ENCODE results near the gene OCA2. TPM values are rescaled to one million over a fixed set of nuclear protein-coding genes. Genes with fewer than 3 reads are reported as not detected.

Gene OCA2
- total and polyA plus RNA-seq, 11 donors, result 0.04 to 0.10 (median 0.07) TPM; not detected in 8

DNA sequence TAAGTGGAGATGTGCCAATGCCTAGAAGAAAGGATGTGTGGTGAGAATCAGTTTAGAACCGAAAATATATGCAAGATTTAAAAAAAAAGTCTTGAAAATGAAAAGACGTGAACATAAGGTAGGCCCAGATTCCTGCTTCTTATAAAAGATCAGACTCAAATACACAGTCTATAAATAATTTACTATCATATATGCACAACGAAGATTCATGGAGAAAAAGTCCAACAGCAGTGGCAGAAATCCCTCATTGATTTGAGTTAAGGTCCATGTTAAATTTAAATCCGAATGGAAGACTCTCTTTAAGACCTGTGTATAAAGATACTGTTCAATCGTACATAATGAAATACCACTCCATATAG, 227.2 kb downstream of the OCA2 start:
- no peaks in the 10 kb centered on the region for H3K27me3 ChIP-seq
- WGBS, 4 donors, result 77 to 82% (median 81%) methylated on average over 5 of the region's 5 CpGs
- intact Hi-C loops (cut with DNase I), result no loop called here
- DNase-seq (no peak), ATAC-seq (no peak)
- no peaks in the 10 kb centered on the region for H3K36me3 ChIP-seq
- no peak for TF ChIP-seq POLR2A (IDR thresholded peaks at IDR 0.05)
- TF ChIP-seq, protein P1, sequence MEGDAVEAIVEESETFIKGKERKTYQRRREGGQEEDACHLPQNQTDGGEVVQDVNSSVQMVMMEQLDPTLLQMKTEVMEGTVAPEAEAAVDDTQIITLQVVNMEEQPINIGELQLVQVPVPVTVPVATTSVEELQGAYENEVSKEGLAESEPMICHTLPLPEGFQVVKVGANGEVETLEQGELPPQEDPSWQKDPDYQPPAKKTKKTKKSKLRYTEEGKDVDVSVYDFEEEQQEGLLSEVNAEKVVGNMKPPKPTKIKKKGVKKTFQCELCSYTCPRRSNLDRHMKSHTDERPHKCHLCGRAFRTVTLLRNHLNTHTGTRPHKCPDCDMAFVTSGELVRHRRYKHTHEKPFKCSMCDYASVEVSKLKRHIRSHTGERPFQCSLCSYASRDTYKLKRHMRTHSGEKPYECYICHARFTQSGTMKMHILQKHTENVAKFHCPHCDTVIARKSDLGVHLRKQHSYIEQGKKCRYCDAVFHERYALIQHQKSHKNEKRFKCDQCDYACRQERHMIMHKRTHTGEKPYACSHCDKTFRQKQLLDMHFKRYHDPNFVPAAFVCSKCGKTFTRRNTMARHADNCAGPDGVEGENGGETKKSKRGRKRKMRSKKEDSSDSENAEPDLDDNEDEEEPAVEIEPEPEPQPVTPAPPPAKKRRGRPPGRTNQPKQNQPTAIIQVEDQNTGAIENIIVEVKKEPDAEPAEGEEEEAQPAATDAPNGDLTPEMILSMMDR (IDR thresholded peaks at IDR 0.05), result no peak
- no peak overlapping the region for H3K4me3 ChIP-seq
- no peaks in the 10 kb centered on the region for H3K4me1 ChIP-seq
- no peaks in the 10 kb centered on the region for H3K9me3 ChIP-seq
- no peak overlapping the region for H3K27ac ChIP-seq

DNA sequence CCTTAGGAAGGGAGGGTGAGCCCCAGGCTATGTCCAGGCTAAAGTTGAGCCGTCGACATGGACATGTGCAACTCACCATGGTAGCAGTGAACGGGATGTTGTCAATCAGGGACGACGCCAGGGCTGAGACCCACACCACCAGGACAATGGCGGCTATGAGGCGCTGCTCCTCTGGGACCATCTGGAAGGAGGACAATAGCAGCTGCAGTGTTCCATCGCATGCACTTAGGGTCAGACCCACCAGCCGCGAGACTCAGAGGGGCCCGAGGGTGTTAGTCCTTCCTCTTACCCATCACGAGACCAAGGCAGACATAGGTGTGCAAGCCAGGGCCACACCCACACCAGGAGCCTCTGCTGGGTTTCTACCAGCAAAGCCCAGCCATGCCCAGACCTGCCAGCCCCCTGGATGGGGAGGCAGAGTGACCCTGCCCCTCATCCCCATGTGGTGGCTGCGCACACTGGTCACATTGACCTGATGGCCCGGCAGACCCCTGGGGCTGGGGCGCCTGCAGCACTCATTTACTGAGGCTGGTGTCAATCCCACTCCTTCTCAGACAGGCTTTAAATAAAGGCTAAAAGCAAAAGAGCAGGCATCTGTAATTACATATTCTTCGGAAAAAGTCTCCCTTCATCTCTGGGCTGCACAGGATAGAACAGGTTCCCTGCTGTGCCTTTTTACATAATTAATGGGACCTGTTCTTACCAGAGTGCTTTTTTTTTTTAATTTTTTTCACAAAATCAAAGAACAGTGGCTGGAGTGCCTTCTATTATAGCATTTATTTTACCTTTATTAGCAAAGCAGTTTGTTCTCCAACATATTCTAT, 227.8 kb downstream of the OCA2 start:
- no peaks in the 10 kb centered on the region for H3K27me3 ChIP-seq
- no peak overlapping the region for H3K27ac ChIP-seq
- no peak for TF ChIP-seq POLR2A (IDR thresholded peaks at IDR 0.05)
- TF ChIP-seq, protein P1 (IDR thresholded peaks at IDR 0.05), result no peak
- H3K4me3 ChIP-seq, result no peak overlapping the region
- intact Hi-C loops (cut with DNase I), result no loop called here
- H3K4me1 ChIP-seq, result no peaks in the 10 kb centered on the region
- H3K9me3 ChIP-seq, result no peaks in the 10 kb centered on the region
- DNase-seq (no peak), ATAC-seq (no peak)
- no peaks in the 10 kb centered on the region for H3K36me3 ChIP-seq
- 82 to 86% (median 86%) methylated on average over 14 to 16 of the region's 16 CpGs for WGBS, 4 donors

DNA sequence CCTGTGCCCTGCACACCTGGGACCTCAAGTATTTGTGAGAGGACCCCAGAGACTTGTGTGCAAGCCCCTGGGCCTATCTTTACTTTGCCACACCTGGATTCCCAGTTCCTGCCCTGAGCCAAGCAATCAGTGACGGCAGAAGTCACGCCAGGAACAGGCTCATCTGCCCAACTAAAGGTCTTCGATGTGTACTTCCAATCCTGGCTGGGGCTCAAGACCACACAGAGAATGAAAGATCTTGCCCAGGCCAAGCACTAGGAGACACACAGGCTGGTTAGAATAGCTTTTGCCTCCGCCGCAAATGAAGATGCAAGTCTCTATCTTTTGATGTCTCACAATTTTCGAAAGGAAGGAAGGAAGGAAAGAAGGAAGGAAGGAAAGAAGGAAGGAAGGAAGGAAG, 228.8 kb downstream of the OCA2 start:
- DNase-seq, result no peak
- no peak for ATAC-seq
- TF ChIP-seq POLR2A (IDR thresholded peaks at IDR 0.05), result no peak
- TF ChIP-seq, protein P1 (IDR thresholded peaks at IDR 0.05), result no peak
- 83 to 89% (median 85%) methylated on average over 6 of the region's 6 CpGs for WGBS, 4 donors
- H3K36me3 ChIP-seq, result no peaks in the 10 kb centered on the region
- intact Hi-C loops (cut with DNase I), result no loop called here
- H3K27ac ChIP-seq, result no peak overlapping the region
- no peaks in the 10 kb centered on the region for H3K4me1 ChIP-seq
- H3K4me3 ChIP-seq, result no peak overlapping the region
- no peaks in the 10 kb centered on the region for H3K9me3 ChIP-seq
- no peaks in the 10 kb centered on the region for H3K27me3 ChIP-seq

DNA sequence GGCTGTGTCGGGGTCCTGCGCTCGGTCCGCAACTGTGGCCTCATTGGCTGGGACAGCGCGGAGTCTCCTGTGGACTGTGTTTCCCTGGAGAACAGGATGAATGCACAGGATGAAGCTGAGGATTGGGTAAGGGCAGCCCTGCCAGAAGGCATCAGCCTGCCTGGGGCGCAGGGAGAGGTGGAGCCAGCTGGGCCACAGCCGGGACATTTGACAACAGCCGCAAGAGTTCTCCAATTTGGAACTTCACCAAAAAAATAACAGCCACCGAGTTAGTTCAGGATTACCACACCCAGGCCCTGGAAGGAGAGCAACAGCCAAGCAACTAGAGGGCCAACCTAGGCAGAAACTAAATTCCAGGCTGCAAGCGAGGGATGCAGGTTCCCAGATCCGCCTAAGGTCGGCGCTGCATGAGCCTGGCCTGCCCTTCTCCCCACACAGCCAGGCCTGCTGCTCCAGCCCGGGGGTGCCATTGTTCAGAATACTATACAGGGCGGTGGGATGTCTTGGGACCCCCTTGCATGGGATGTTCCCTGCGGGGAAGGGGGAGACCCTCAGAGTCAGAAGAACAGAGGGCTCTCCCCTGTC, 229.3 kb downstream of the OCA2 start:
- H3K4me1 ChIP-seq, result no peaks in the 10 kb centered on the region
- intact Hi-C loops (cut with DNase I), result no loop called here
- ATAC-seq, result no peak
- H3K36me3 ChIP-seq, result no peaks in the 10 kb centered on the region
- H3K27me3 ChIP-seq, result no peaks in the 10 kb centered on the region
- H3K27ac ChIP-seq, result no peak overlapping the region
- H3K9me3 ChIP-seq, result no peaks in the 10 kb centered on the region
- H3K4me3 ChIP-seq, result no peak overlapping the region
- DNase-seq, result no peak
- 83 to 87% (median 86%) methylated on average over 15 to 17 of the region's 17 CpGs for WGBS, 4 donors
- TF ChIP-seq POLR2A (IDR thresholded peaks at IDR 0.05), result no peak
- TF ChIP-seq, protein P1 (IDR thresholded peaks at IDR 0.05), result no peak

Data from heart left ventricle (tissue), 16 donors.